GM23338 (cell line): ENCODE results near the gene CD300A.

Experiments used
- CREB1 ChIP-seq: fragments of 250-450 bp; sonication (Bioruptor Pico); IDR thresholded peaks from 2 replicates; pipeline ENCODE4 v1.5.0; 2020; ENCODE audit warnings: low read depth, mild to moderate bottlenecking, moderate library complexity
- CTCF ChIP-seq, 2 experiments: fragments of 200-600 bp in 1 of 2; sonication (generic) in 1 of 2; conservative IDR thresholded peaks; 2 replicates each; pipeline versions ENCODE4 v1.5.1 to v1.6.1; 2016 to 2017; ENCODE audit warnings: antibody characterized with exemption in 2 of 2, low read depth in 2 of 2, mild to moderate bottlenecking in 2 of 2, moderate library complexity in 1 of 2
- EZH2 ChIP-seq: fragments of 200-600 bp; sonication (generic); IDR thresholded peaks from one replicate; pipeline ENCODE4 v1.8.0; 2017; ENCODE audit warnings: antibody characterized with exemption, mild to moderate bottlenecking, low read depth; ENCODE audit not compliant: unreplicated experiment
- EZH2phosphoT487 ChIP-seq: fragments of 200-600 bp; sonication (generic); IDR thresholded peaks from one replicate; pipeline ENCODE4 v1.8.1; 2018; ENCODE audit warnings: antibody characterized with exemption; ENCODE audit not compliant: unreplicated experiment
- NANOG ChIP-seq: IDR thresholded peaks from 2 replicates; pipeline ENCODE4 v1.6.1; 2016; ENCODE audit warnings: antibody characterized with exemption, borderline replicate concordance
- POLR2AphosphoS5 ChIP-seq: IDR thresholded peaks from 2 replicates; pipeline ENCODE4 v1.6.1; 2016; ENCODE audit warnings: antibody characterized with exemption, low read depth
- REST ChIP-seq: IDR thresholded peaks from one replicate; pipeline ENCODE4 v1.6.1; 2018; ENCODE audit warnings: antibody characterized with exemption; ENCODE audit not compliant: unreplicated experiment
- STAT1 ChIP-seq: IDR thresholded peaks from one replicate; pipeline ENCODE4 v1.6.1; 2016; ENCODE audit warnings: antibody characterized with exemption; ENCODE audit not compliant: unreplicated experiment
- ZNF331 ChIP-seq: fragments of 250-450 bp; sonication (Bioruptor Pico); IDR thresholded peaks from 2 replicates; pipeline ENCODE4 v1.5.0; 2020; ENCODE audit warnings: low read depth, mild to moderate bottlenecking, moderate library complexity

GRCh38 chr17:74441537-74441936, 24.9 kb upstream of the CD300A start:
- TF ChIP-seq STAT1 (no peak), CTCF (conservative IDR thresholded peaks at IDR 0.05; ENCODE audit: low read depth in 2 of 2) (no peak), EZH2phosphoT487 (no peak), REST (no peak), CREB1 (CRISPR knock-in tag) (no peak), POLR2AphosphoS5 (no peak), EZH2 (no peak), NANOG (no peak), ZNF331 (no peak)
